GM18951 (cell line): ENCODE data around the gene FDXR.
"Not testable (repeated sequence)": the region's sequence is repeated elsewhere in the genome, so short reads cannot be mapped to it uniquely, and the experiment has no call there.

Experiments used
- POLR2A ChIP-seq: IDR thresholded peaks from 4 replicates; pipeline ENCODE4 v1.6.1; 2011; ENCODE audit warnings: mild to moderate bottlenecking; ENCODE audit not compliant: insufficient read length, insufficient read depth; ENCODE audit errors: extremely low read depth
- in situ Hi-C: fragments of 300-500 bp; cut with MboI; formaldehyde crosslinking; loops from one replicate; pipeline ENCODE4 v1.12.0; 2022; ENCODE audit warnings: low sequenced_read_pairs, mixed read lengths, inconsistent platforms; ENCODE audit not compliant: unreplicated experiment

The FDXR gene, protein sequence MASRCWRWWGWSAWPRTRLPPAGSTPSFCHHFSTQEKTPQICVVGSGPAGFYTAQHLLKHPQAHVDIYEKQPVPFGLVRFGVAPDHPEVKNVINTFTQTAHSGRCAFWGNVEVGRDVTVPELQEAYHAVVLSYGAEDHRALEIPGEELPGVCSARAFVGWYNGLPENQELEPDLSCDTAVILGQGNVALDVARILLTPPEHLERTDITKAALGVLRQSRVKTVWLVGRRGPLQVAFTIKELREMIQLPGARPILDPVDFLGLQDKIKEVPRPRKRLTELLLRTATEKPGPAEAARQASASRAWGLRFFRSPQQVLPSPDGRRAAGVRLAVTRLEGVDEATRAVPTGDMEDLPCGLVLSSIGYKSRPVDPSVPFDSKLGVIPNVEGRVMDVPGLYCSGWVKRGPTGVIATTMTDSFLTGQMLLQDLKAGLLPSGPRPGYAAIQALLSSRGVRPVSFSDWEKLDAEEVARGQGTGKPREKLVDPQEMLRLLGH

DNA sequence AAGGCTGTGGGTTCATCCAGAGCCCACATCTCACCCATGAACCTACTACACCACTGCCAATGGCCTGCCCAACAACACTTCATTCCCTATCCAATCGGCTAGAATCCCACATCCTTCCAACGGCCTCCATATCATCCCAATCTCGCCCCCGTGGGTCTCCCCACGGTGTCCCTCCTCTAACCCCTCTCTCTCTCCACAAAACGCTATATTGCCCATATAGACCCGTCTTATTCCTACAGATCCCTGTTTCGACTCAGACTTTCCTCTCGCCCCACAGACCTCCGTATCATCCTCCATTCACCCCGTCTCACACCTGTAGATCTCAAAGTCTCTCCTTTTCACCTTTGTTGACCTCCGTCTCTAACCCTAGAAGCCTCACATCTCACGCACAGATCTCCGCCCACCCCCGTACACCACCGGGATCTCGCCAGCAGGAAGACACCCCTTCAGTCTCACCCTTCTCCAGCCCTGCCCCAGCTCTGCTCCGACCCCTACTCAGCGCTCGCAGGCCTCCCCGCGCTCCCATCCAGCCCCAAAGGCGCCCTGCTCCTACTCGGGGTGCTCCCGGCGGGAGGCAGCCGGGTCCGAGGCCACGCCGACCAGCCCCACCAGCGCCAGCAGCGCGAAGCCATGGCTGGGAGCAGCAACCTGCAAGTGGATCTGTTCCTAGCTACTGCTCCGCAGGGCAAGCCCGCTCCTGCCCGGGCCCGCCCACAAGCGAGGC lies at the start of gene FDXR:
TSS of gene FDXR (minus strand) at position 682 of the 724 bp plus-strand sequence. CDS start at position 632, 50 bp downstream.
- in situ Hi-C loops: no loop called here
- TF ChIP-seq POLR2A: peak; percentile 97

- TF ChIP-seq POLR2A: no peak
- in situ Hi-C loops: no loop called here
These were observed 49.4 kb upstream of the FDXR start for GRCh38 chr17:74922172-74922571.

DNA sequence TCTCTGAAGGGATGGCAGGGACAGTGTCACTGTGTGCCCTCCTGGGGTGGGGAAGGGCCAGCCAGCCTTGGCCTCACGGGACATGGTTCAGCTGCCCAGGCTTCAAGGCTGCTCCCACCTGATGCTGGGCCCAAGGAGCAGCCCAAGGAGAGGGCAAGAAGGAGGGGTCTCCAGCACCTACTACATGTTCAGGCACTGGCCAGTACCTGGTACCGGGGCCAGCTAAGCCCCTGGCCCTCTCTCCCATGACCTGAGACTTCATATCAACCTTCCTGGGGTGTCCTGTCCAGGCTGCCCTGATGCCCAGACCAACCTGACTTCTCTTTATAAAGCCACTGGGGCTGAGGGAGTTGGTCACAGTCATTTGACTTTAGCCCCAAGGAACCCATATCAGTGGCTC lies 49.0 kb upstream of the FDXR start:
- in situ Hi-C loops: no loop called here
- no peak for TF ChIP-seq POLR2A

- no peak for TF ChIP-seq POLR2A
- in situ Hi-C loops: no loop called here
These were observed 48.4 kb upstream of the FDXR start for GRCh38 chr17:74921026-74921681.

DNA sequence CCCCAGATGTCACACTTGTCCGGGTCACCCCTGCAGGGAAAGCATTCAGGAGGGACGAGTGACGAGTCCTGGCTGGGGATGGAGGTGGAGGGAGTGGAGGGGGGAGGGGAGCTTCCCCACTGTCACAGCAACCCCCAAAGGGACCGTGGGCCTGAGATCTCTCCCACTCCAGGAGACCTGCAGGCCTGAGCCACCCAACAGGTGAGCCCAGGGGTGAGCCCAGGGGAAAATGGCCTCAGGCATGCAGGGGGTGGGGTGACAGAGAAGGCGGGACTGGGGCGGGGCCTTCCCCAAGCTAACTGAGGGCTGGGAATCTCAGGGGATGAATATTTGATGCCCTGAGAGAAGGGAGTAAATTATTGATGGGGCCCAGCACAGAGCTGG lies 47.8 kb upstream of the FDXR start:
- in situ Hi-C loops: no loop called here
- no peak for TF ChIP-seq POLR2A

DNA sequence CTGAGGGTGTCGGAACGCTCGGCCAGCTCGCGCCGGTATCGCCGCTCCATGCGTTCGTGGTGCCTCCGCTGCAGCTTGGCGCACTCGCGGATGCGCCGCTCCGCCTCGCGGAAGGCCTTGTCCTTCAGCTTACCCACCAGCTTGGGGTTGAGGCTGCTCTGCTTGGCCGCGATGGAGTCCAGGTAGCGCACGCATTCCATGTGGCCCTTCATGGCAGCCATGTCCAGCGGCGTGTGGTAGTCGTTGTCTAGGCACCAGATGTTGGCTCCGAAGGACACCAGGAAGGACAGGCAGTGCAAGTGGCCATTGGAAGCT lies 47.5 kb upstream of the FDXR start:
- no peak for TF ChIP-seq POLR2A
- in situ Hi-C loops: no loop called here

GRCh38 chr17:74919440-74920305 lies 46.9 kb upstream of the FDXR start:
- in situ Hi-C loops: no loop called here
- TF ChIP-seq POLR2A: no peak

DNA sequence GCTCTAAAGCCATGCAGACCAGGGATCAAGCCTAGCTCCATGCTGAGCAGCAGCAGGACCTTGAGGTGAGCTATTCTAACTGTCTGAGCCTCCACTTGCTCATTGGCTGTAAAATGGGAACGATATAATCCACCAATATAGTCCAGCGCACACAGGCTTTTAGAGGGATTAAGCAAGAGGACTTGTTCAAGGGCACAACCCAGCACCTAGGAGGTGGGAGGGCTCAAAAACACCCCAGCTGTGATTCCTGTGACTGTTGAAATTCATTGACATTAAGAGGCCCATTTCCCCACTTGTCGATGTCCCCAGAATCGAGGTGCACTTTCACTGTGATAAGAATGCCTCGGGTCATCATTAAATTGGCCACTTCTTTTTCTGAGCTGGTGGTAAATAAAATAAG lies 46.1 kb upstream of the FDXR start:
- TF ChIP-seq POLR2A: no peak

GRCh38 chr17:74917430-74917829 lies 44.6 kb upstream of the FDXR start:
- no peak for TF ChIP-seq POLR2A
- in situ Hi-C loops: no loop called here

More for the DNA sequence above, 46.1 kb upstream of the FDXR start:
- in situ Hi-C loops: no loop called here

- in situ Hi-C loops: no loop called here
- TF ChIP-seq POLR2A: no peak
These were observed 44.0 kb upstream of the FDXR start for GRCh38 chr17:74916851-74917199.

DNA sequence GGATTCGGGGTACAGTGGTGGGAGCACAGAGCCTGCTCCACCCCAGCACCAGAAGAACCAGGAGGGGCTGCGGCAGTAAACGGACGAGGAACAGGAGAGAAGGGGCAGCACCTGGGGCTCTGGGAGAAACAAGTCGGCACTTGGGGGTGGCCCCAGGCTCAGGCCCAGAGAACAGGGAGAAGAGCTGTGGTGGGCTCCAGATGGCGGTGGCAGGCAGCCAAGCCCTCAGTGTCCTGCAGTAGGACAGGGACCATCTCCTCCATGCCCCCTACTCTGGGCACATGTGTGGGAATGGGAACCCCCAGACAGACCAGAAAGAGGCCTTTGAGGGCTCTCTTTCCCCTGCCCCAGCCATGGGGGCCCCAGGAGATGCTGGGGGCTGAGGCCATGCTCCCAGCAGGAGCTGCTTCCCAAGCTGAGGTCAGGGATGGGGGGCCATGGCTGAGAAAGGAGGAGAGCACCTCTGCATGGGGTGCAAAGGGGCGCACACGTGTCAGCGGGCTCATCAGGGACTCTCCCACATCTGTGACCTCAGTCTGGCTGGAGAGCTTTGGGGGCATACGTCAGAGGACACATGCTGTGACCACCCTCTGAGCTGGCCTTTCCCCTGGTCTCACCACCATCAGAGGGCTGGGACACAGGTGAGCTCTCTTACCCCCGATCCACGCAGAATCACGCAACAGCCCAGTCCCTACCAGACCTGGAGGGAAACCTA lies 43.5 kb upstream of the FDXR start:
- in situ Hi-C loops: no loop called here
- TF ChIP-seq POLR2A: no peak

DNA sequence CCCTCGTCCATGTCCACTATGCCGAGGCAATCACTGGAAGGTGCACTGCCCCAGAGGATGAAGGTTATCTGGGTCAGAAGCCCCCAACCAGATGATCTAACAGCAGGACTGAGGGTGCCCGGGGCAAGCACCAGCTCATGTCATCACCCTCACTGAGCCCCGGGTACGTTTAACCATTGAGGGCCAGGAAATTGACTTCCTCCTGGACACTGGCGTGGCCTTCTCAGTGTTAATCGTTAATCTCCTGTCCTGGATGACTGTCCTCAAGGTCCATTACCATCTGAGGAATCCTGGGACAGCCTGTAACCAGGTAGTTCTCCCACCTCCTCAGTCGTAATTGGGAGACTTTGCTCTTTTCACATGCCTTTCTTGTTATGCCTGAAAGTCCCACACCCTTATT lies 38.6 kb upstream of the FDXR start:
- in situ Hi-C loops: not testable (repeated sequence)

GRCh38 chr17:74909097-74909496 lies 36.3 kb upstream of the FDXR start:
- in situ Hi-C loops: not testable (repeated sequence)
